Aorta (tissue), 5 donors: Measurements from ENCODE around the gene RNF31. TPM values are rescaled to one million over a fixed set of nuclear protein-coding genes. Genes with fewer than 3 reads are reported as not detected.

Experiments used
- ATAC-seq: fragments of 200-7000 bp; cut with Tn5 transposase; one replicate; pipeline ENCODE4 v1.9.1; 2022; ENCODE audit warnings: moderate library complexity; ENCODE audit not compliant: low FRiP score
- DNase-seq, 2 donors: peaks; one replicate each; pipeline ENCODE4 v3.0.0-alpha.2; 2020
- H3K27ac ChIP-seq, 2 donors: one replicate each; pipeline ENCODE4 v1.5.1; 2013; ENCODE audit warnings: low read length in 2 of 2, mild to moderate bottlenecking in 2 of 2, moderate library complexity in 2 of 2, control low read depth in 1 of 2, inconsistent platforms in 1 of 2, low read depth in 1 of 2
- H3K27me3 ChIP-seq, 2 donors: one replicate each; pipeline ENCODE4 v1.6.1; 2013; ENCODE audit warnings: control low read depth in 1 of 2, low read length in 1 of 2, mild to moderate bottlenecking in 1 of 2, moderate library complexity in 1 of 2; ENCODE audit not compliant: insufficient read depth in 2 of 2, control insufficient read depth in 1 of 2
- H3K36me3 ChIP-seq, 2 donors: one replicate each; pipeline ENCODE4 v1.6.1; 2013; ENCODE audit warnings: control low read depth in 1 of 2, low read length in 1 of 2, mild to moderate bottlenecking in 1 of 2; ENCODE audit not compliant: insufficient read depth in 2 of 2, control insufficient read depth in 1 of 2
- H3K4me1 ChIP-seq, 2 donors: one replicate each; pipeline ENCODE4 v1.6.1; 2013; ENCODE audit warnings: low read length in 2 of 2, control low read depth in 1 of 2, mild to moderate bottlenecking in 1 of 2, moderate library complexity in 1 of 2; ENCODE audit not compliant: insufficient read depth in 2 of 2, control insufficient read depth in 1 of 2
- H3K4me3 ChIP-seq, 2 donors: one replicate each; pipeline ENCODE4 v1.5.1; 2013; ENCODE audit warnings: low read length in 2 of 2, control low read depth in 1 of 2, mild to moderate bottlenecking in 1 of 2
- H3K9me3 ChIP-seq: one replicate; pipeline ENCODE4 v1.6.1; 2013; ENCODE audit warnings: mild to moderate bottlenecking, low read length; ENCODE audit not compliant: control insufficient read depth
- WGBS, 2 donors: extraction: QIAGEN DNeasy Blood & Tissue Kit; methylation state at CpG; one replicate each; pipeline ENCODE4 v1.1.7; 2013; 5-methylcytosine and 5-hydroxymethylcytosine counted together
- intact Hi-C, 2 donors: fragments of 100-400 bp; cut with DNase I; formaldehyde crosslinking; loops; one replicate each; pipeline versions ENCODE4 v1.14.2 to v1.15.0; 2022
- polyA plus RNA-seq, 2 donors: library from polyadenylated mRNA; stranded (reverse); fragments of 200-250 nt; gene quantifications; one replicate each; pipeline ENCODE4 v1.2.3, GENCODE V29; 2013
- total RNA-seq, 2 donors: library from RNA; stranded (reverse); fragmentation: NEBNext Ultra II Directional; extraction: Animal tissue kit (Norgen Biotek cat#: 25700); gene quantifications; one replicate each; pipeline ENCODE4 v1.2.1, GENCODE V29; 2021
- donor health status: healthy with polysubstance abuse.
- donor health status: Bipolar disorder and iron deficiency.
- donor health status: DM: no; HTN: no; CAD: no.
- donor health status: DM: no; HTN: no; CAD: no.
- donor health status: DM: yes; HTN: yes; CAD: no.

Gene RNF31
- total and polyA plus RNA-seq, 4 donors, result 9.1 to 167 (median 56.3) TPM

- no peaks in the 10 kb centered on the region for H3K9me3 ChIP-seq
- no peaks in the 10 kb centered on the region for H3K36me3 ChIP-seq
- H3K27ac ChIP-seq, result peak overlapping the region in 1 of 2 donors; percentile 11
- peak in 1 of 2 donors; percentile 68 for DNase-seq
- no peaks in the 10 kb centered on the region for H3K27me3 ChIP-seq
- ATAC-seq, result no peak
- H3K4me1 ChIP-seq, result no peaks in the 10 kb centered on the region
- WGBS, 2 donors, result 86 to 87% methylated on average over 14 of the region's 14 CpGs
- no peak overlapping the region for H3K4me3 ChIP-seq
- intact Hi-C loops, result no loop called here
Observed at GRCh38 chr14:24179294-24179960, 32.1 kb downstream of the RNF31 start.

- Histone ChIP-seq H3K27me3 (no peaks in the 10 kb centered on the region), H3K4me1 (no peaks in the 10 kb centered on the region), H3K36me3 (no peaks in the 10 kb centered on the region), H3K4me3 (no peak overlapping the region), H3K27ac (peak overlapping the region in 1 of 2 donors; percentile 11), H3K9me3 (no peaks in the 10 kb centered on the region)
- peak in 1 of 2 donors; percentile 63 for DNase-seq
- ATAC-seq, result peak; percentile 65
- WGBS, 2 donors, result 57 to 69% methylated on average over 18 of the region's 18 CpGs
- intact Hi-C loops, result no loop called here
Observed at GRCh38 chr14:24179961-24180796, 32.9 kb downstream of the RNF31 start.

- Histone ChIP-seq H3K9me3 (no peaks in the 10 kb centered on the region), H3K4me3 (no peak overlapping the region), H3K36me3 (no peaks in the 10 kb centered on the region), H3K27me3 (no peaks in the 10 kb centered on the region), H3K27ac (no peak overlapping the region), H3K4me1 (no peaks in the 10 kb centered on the region)
- intact Hi-C loops, result no loop called here
- WGBS, 2 donors, result 79 to 85% methylated on average over 16 to 19 of the region's 19 CpGs
- DNase-seq (peak; percentile 34 to 64), ATAC-seq (no peak)
Observed at GRCh38 chr14:24181371-24182077, 34.2 kb downstream of the RNF31 start.

GRCh38 chr14:24182110-24182882 is 35.0 kb downstream of the RNF31 start:
- Histone ChIP-seq H3K36me3 (no peaks in the 10 kb centered on the region), H3K4me1 (no peaks in the 10 kb centered on the region), H3K27me3 (no peaks in the 10 kb centered on the region), H3K9me3 (no peaks in the 10 kb centered on the region), H3K27ac (no peak overlapping the region), H3K4me3 (no peak overlapping the region)
- intact Hi-C loops, result no loop called here
- DNase-seq, result no peak
- 85 to 90% methylated on average over 14 of the region's 14 CpGs for WGBS, 2 donors
- no peak for ATAC-seq

- H3K4me3 ChIP-seq, result no peak overlapping the region
- no peak for ATAC-seq
- H3K27me3 ChIP-seq, result no peaks in the 10 kb centered on the region
- no peaks in the 10 kb centered on the region for H3K4me1 ChIP-seq
- 91 to 93% methylated on average over 15 of the region's 15 CpGs for WGBS, 2 donors
- no peak overlapping the region for H3K27ac ChIP-seq
- H3K36me3 ChIP-seq, result no peaks in the 10 kb centered on the region
- no peaks in the 10 kb centered on the region for H3K9me3 ChIP-seq
- intact Hi-C loops, result no loop called here
- peak in 1 of 2 donors; percentile 71 for DNase-seq
Observed at GRCh38 chr14:24183014-24183481, 35.8 kb downstream of the RNF31 start.

GRCh38 chr14:24184104-24184970 is 37.0 kb downstream of the RNF31 start:
- intact Hi-C loops, result no loop called here
- ATAC-seq (no peak), DNase-seq (peak in 1 of 2 donors; percentile 69)
- no peaks in the 10 kb centered on the region for H3K9me3 ChIP-seq
- H3K27ac ChIP-seq, result no peak overlapping the region
- no peaks in the 10 kb centered on the region for H3K4me1 ChIP-seq
- no peaks in the 10 kb centered on the region for H3K27me3 ChIP-seq
- no peaks in the 10 kb centered on the region for H3K36me3 ChIP-seq
- no peak overlapping the region for H3K4me3 ChIP-seq
- 88 to 91% methylated on average over 17 to 19 of the region's 19 CpGs for WGBS, 2 donors

GRCh38 chr14:24185026-24185425 is 37.7 kb downstream of the RNF31 start:
- Histone ChIP-seq H3K4me1 (no peaks in the 10 kb centered on the region), H3K27ac (no peak overlapping the region), H3K27me3 (no peaks in the 10 kb centered on the region), H3K4me3 (no peak overlapping the region), H3K36me3 (no peaks in the 10 kb centered on the region), H3K9me3 (no peaks in the 10 kb centered on the region)
- intact Hi-C loops, result no loop called here
- WGBS, 2 donors, result 95 to 96% methylated on average over 7 of the region's 7 CpGs
- no peak for ATAC-seq
- DNase-seq, result no peak
